ENCODE data around the gene USP6NL. TPM values are rescaled to one million over a fixed set of nuclear protein-coding genes. Genes with fewer than 3 reads are reported as not detected.
A peak's percentile ranks its signal among the peaks of the same experiment; 100 is the strongest.

The USP6NL gene
- total RNA-seq, 1 experiment from 2014 or later, result 22.1 TPM

DNA sequence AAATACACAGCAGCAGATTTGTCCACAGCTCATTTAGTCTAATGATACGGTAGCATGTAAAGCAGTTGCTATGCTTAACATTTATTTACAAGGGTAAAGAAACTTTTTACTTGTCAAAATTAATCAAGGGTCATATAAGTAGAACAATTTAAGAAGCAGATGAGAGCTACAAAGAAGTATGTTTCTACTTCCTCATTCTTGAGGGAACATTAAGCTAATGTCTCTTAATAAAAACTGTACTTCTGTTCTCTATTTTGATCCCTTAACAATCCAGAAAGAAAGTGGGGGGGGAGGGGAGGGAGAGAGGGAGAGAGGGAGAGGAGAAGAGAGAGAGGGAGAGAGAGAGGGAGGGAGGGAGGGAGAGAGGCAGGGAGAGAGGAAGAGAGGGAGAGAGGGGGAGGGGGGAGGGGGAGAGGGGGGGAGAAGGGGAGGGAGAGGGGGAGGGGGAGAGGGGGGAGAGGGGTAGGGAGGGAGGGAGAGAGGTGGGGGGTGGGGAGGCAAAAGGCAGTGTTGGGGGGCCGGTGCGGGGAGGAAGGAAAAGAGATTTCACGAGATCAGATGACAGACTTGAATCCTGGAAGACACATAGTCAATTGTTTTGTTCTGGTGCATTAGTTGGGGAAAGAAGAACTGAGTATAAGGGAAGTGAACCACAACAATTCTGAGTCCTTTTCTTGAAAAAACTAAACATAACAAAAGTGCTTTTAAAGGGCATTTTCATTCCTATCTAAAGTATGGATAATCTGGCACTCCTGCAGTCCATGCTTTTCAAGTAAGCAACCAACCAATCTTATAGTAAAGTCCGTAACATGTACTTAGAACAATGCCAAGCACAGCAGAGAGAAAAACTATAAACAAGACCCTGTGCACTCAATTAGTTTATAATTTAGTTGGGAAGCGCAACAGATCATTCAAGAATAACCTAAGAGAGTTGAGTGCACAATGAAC, 128.0 kb downstream of the USP6NL start:
- Histone ChIP-seq H4K20me1 (ENCODE audit: insufficient read depth) (no peaks in the 10 kb centered on the region; the same call in 1 of the 2 replicates), H3K4me2 (no peak overlapping the region), H3K9me2 (ENCODE audit: insufficient read depth) (no peaks in the 10 kb centered on the region), H3K9me3 (ENCODE audit: insufficient read depth, low read depth) (no peaks in the 10 kb centered on the region), H3K4me3 (no peak overlapping the region), H3K27ac (no peak overlapping the region), H3K27me3 (ENCODE audit: insufficient read depth, low read depth) (no peaks in the 10 kb centered on the region), H2AFZ (no peak overlapping the region), H3K79me2 (ENCODE audit: low read depth) (no peaks in the 10 kb centered on the region), H3K36me3 (ENCODE audit: low read depth) (no peaks in the 10 kb centered on the region), H3F3A (ENCODE audit: insufficient read depth, low read depth) (no peaks in the 10 kb centered on the region), H3K4me1 (replicated peaks; ENCODE audit: insufficient read depth) (no peaks in the 10 kb centered on the region)
- no TSS peak for BruUV-seq (replicated peaks)
- ChIA-PET POLR2A (ENCODE audit: unreplicated experiment) (interaction anchor here (0.6 kb wide), 1 partner anchor 10 kb away, joined by 5 read pairs; no protein-coding TSS in a partner anchor), CTCF (no interaction called here)
- no peak for TF ChIP-seq EZH2 (IDR thresholded peaks at IDR 0.05; ENCODE audit: low read depth)
- TF ChIP-seq, protein P1, sequence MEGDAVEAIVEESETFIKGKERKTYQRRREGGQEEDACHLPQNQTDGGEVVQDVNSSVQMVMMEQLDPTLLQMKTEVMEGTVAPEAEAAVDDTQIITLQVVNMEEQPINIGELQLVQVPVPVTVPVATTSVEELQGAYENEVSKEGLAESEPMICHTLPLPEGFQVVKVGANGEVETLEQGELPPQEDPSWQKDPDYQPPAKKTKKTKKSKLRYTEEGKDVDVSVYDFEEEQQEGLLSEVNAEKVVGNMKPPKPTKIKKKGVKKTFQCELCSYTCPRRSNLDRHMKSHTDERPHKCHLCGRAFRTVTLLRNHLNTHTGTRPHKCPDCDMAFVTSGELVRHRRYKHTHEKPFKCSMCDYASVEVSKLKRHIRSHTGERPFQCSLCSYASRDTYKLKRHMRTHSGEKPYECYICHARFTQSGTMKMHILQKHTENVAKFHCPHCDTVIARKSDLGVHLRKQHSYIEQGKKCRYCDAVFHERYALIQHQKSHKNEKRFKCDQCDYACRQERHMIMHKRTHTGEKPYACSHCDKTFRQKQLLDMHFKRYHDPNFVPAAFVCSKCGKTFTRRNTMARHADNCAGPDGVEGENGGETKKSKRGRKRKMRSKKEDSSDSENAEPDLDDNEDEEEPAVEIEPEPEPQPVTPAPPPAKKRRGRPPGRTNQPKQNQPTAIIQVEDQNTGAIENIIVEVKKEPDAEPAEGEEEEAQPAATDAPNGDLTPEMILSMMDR (conservative IDR thresholded peaks at IDR 0.05), result no peak
- intact Hi-C loops (cut with micrococcal nuclease; ENCODE audit: unreplicated experiment), result no loop called here
- no peak for DNase-seq

DNA sequence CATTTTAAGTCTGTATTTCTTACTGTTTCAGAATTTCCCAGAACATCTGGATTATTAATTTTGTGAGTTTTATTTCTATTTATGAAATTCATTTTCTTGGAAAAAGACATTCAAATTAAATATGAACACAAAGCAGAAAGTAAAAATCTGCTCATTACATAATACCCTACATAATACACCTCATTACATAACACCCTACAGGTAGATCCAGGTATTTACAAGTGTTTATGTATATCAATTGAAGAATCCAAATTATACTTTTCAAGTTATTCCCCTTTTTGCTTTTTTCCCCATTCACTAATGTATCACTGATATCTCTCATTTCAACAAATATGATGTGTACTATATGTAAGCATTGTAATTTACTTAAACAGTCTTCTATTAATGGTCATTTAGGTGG, 129.1 kb downstream of the USP6NL start:
- Histone ChIP-seq H3F3A (ENCODE audit: insufficient read depth, low read depth) (no peaks in the 10 kb centered on the region), H3K27ac (no peak overlapping the region), H2AFZ (no peak overlapping the region), H3K27me3 (ENCODE audit: insufficient read depth, low read depth) (no peaks in the 10 kb centered on the region), H3K9me2 (ENCODE audit: insufficient read depth) (no peaks in the 10 kb centered on the region), H3K4me3 (no peak overlapping the region), H3K4me2 (no peak overlapping the region), H3K9me3 (ENCODE audit: insufficient read depth, low read depth) (no peaks in the 10 kb centered on the region), H3K79me2 (ENCODE audit: low read depth) (no peaks in the 10 kb centered on the region), H3K36me3 (ENCODE audit: low read depth) (no peaks in the 10 kb centered on the region), H4K20me1 (ENCODE audit: insufficient read depth) (no peaks in the 10 kb centered on the region; the same call in 1 of the 2 replicates), H3K4me1 (replicated peaks; ENCODE audit: insufficient read depth) (no peaks in the 10 kb centered on the region)
- intact Hi-C loops (cut with micrococcal nuclease; ENCODE audit: unreplicated experiment), result no loop called here
- DNase-seq, result no peak
- ChIA-PET CTCF (interaction anchor here (0.6 kb wide), 1 partner anchor 13 kb away, joined by 3 read pairs; no protein-coding TSS in a partner anchor), POLR2A (ENCODE audit: unreplicated experiment) (no interaction called here)
- no TSS peak for BruUV-seq (replicated peaks)
- TF ChIP-seq, protein P1 (conservative IDR thresholded peaks at IDR 0.05), result 0 out of 2 replicates have a peak, but pooled peaks have one; percentile 21
- no peak for TF ChIP-seq EZH2 (IDR thresholded peaks at IDR 0.05; ENCODE audit: low read depth)

DNA sequence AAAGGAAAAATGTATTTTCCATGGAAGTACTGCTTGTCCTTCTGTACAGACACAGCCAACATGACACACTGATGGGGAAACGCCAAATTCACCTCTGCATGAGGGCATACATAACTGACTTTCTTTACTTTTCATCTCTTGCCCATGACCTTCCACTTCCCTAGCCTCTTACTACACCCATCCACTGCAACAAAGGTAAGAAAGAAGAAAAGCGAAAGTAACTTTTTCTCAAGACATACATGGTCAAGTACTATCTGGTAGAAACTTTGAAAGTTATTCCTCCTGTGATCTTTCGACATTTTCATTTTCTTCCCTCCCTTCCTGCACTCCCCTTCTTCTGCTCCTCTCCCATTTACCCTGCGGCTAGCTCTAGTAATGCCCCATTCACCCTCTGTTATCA, 130.8 kb downstream of the USP6NL start:
- Histone ChIP-seq H3K79me2 (ENCODE audit: low read depth) (no peaks in the 10 kb centered on the region), H3F3A (ENCODE audit: insufficient read depth, low read depth) (no peaks in the 10 kb centered on the region), H3K4me2 (no peak overlapping the region), H2AFZ (no peak overlapping the region), H3K27ac (no peak overlapping the region), H3K27me3 (ENCODE audit: insufficient read depth, low read depth) (no peaks in the 10 kb centered on the region), H4K20me1 (ENCODE audit: insufficient read depth) (no peaks in the 10 kb centered on the region; the same call in 1 of the 2 replicates), H3K4me1 (replicated peaks; ENCODE audit: insufficient read depth) (no peaks in the 10 kb centered on the region), H3K9me2 (ENCODE audit: insufficient read depth) (no peaks in the 10 kb centered on the region), H3K4me3 (no peak overlapping the region), H3K36me3 (ENCODE audit: low read depth) (no peaks in the 10 kb centered on the region), H3K9me3 (ENCODE audit: insufficient read depth, low read depth) (no peaks in the 10 kb centered on the region)
- CTCF ChIA-PET, result interaction anchor here (0.5 kb wide), 1 partner anchor 115 kb away, joined by 5 read pairs; no protein-coding TSS in a partner anchor
- BruUV-seq (replicated peaks), result no TSS peak
- POLR2A ChIA-PET (ENCODE audit: unreplicated experiment), result no interaction called here
- DNase-seq, result no peak
- TF ChIP-seq EZH2 (IDR thresholded peaks at IDR 0.05; ENCODE audit: low read depth), result no peak
- TF ChIP-seq, protein P1 (conservative IDR thresholded peaks at IDR 0.05), result no peak
- intact Hi-C loops (cut with micrococcal nuclease; ENCODE audit: unreplicated experiment), result no loop called here
